Parathyroid adenoma (tissue), 2 donors: ENCODE measurements around the gene USP7.
"Not testable (repeated sequence)": the region's sequence is repeated elsewhere in the genome, so short reads cannot be mapped to it uniquely, and the experiment has no call there.

Experiments used
- H2AFZ ChIP-seq: fragments of 300-600 bp; sonication (generic); one replicate; pipeline ENCODE4 v1.7.0; 2017; ENCODE audit warnings: antibody characterized with exemption, mild to moderate bottlenecking
- H3K27ac ChIP-seq: fragments of 300-600 bp; sonication (generic); one replicate; pipeline ENCODE4 v1.7.0; 2017
- H3K27me3 ChIP-seq: fragments of 300-600 bp; sonication (generic); one replicate; pipeline ENCODE4 v1.7.0; 2017; ENCODE audit warnings: low read length; ENCODE audit not compliant: control insufficient read depth, insufficient read depth
- H3K36me3 ChIP-seq: fragments of 300-600 bp; sonication (generic); one replicate; pipeline ENCODE4 v1.7.0; 2017; ENCODE audit warnings: low read length; ENCODE audit not compliant: control insufficient read depth, insufficient read depth
- H3K4me1 ChIP-seq: fragments of 300-600 bp; sonication (generic); one replicate; pipeline ENCODE4 v1.7.0; 2017; ENCODE audit warnings: control low read depth
- H3K4me2 ChIP-seq: fragments of 300-600 bp; sonication (generic); one replicate; pipeline ENCODE4 v1.7.0; 2017; ENCODE audit warnings: low read length
- H3K4me3 ChIP-seq: fragments of 300-600 bp; sonication (generic); one replicate; pipeline ENCODE4 v1.7.0; 2017; ENCODE audit warnings: low read depth, low read length
- H3K79me2 ChIP-seq: fragments of 300-600 bp; sonication (generic); one replicate; pipeline ENCODE4 v1.7.0; 2017; ENCODE audit warnings: control low read depth
- H3K9ac ChIP-seq: fragments of 300-600 bp; sonication (generic); one replicate; pipeline ENCODE4 v1.7.0; 2017; ENCODE audit warnings: mild to moderate bottlenecking
- H3K9me3 ChIP-seq: fragments of 300-600 bp; sonication (generic); one replicate; pipeline ENCODE4 v1.7.0; 2017; ENCODE audit warnings: low read length; ENCODE audit not compliant: control insufficient read depth
- TF ChIP-seq, protein P1 (sequence below): fragments of 300-600 bp; sonication (generic); IDR thresholded peaks from one replicate; pipeline ENCODE4 v1.7.0; 2017; ENCODE audit warnings: antibody characterized with exemption, mild to moderate bottlenecking
- donor health status: primary hyperparathyroidism.

Gene USP7

DNA sequence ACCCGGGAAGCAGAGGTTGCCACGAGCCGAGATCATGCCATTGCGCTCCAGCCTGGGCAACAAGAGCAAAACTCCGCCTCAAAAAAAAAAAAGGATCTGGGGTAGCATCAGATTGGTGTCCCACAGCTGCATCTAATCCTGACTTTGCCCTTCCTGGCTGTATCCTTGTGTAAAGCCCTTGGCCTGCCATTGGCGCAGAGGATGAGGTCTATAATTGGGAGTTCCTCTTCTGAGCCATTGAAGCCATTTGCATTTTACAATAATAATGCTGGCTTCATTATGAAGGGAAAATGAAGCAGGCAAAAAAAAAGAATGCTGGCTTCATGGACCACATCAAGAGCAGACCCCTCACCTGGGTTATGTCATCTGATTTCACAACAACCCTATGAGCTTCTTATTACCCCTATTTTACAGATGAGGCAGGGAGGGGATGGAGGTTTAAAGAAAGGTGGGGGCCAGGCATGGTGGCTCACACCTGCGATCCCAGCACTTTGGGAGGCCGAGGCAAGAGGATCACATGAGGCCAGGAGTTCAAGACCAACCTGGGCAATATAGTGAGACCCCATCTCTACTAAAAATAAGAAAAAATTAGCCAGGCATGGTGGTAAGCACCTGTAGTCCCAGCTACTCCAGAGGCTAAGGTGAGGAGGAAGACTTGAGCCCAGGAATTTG is 82.7 kb downstream of the USP7 start:
- TF ChIP-seq, protein P1, sequence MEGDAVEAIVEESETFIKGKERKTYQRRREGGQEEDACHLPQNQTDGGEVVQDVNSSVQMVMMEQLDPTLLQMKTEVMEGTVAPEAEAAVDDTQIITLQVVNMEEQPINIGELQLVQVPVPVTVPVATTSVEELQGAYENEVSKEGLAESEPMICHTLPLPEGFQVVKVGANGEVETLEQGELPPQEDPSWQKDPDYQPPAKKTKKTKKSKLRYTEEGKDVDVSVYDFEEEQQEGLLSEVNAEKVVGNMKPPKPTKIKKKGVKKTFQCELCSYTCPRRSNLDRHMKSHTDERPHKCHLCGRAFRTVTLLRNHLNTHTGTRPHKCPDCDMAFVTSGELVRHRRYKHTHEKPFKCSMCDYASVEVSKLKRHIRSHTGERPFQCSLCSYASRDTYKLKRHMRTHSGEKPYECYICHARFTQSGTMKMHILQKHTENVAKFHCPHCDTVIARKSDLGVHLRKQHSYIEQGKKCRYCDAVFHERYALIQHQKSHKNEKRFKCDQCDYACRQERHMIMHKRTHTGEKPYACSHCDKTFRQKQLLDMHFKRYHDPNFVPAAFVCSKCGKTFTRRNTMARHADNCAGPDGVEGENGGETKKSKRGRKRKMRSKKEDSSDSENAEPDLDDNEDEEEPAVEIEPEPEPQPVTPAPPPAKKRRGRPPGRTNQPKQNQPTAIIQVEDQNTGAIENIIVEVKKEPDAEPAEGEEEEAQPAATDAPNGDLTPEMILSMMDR: no peak
- Histone ChIP-seq H3K4me1 (no peaks in the 10 kb centered on the region), H3K27ac (no peak overlapping the region), H3K9ac (no peak overlapping the region), H3K4me3 (no peak overlapping the region), H3K36me3 (no peaks in the 10 kb centered on the region), H3K9me3 (no peaks in the 10 kb centered on the region), H3K79me2 (no peaks in the 10 kb centered on the region), H3K4me2 (no peak overlapping the region), H3K27me3 (no peaks in the 10 kb centered on the region), H2AFZ (no peak overlapping the region)

DNA sequence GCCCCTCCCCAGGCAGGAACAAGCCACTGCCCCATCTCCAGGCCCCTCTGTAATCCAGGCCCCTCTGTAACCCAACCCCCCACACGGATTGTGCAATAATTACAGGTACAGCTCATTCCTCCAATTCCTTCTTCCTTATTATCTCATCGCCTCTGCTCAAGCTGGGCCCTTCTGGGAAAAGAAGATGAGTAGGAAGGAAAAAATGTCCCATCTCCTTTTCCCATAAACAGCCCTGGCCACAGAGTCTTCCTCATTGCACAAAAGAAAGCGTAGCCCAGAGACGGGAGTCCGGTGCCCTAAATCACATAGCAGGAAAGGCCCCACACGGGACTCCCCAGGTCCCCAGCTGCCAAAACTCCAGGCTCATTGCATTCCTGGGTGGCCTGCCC is 85.2 kb downstream of the USP7 start:
- no peak overlapping the region for H2AFZ ChIP-seq
- no peak overlapping the region for H3K9ac ChIP-seq
- no peak overlapping the region for H3K27ac ChIP-seq
- no peaks in the 10 kb centered on the region for H3K4me1 ChIP-seq
- H3K27me3 ChIP-seq: no peaks in the 10 kb centered on the region
- H3K4me2 ChIP-seq: no peak overlapping the region
- H3K79me2 ChIP-seq: no peaks in the 10 kb centered on the region
- TF ChIP-seq, protein P1: no peak
- H3K4me3 ChIP-seq: no peak overlapping the region
- H3K36me3 ChIP-seq: no peaks in the 10 kb centered on the region
- no peaks in the 10 kb centered on the region for H3K9me3 ChIP-seq

DNA sequence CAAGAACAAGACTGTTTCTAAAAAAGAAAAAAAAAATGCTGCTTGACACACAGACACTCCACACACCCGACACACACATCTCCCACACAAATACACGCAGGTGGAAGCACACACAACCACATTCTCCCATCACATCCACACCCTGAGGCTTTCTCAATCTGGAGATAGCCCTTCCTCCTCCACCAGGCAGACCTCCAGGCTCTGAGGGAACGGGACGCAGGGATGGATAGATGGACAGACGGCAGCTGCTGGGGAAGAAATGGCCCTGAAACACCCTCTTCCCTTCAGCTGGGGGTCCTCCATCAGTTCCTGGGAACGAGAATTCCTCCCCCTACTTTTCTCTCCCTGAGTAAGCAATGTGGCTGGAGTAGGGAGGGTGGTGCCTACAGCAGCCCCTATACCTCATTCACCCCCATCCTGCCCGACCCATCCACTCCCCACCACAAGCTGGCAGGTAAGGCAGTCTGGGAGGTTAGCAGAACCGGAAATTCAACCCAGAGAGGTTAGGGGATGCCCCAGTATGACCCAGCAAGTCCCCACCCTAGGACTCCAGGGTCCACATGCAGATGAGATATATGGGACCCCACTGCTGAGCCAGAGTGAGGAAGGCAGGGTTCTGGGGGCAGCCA is 85.7 kb downstream of the USP7 start:
- no peak overlapping the region for H3K4me3 ChIP-seq
- H3K4me2 ChIP-seq: no peak overlapping the region
- no peaks in the 10 kb centered on the region for H3K27me3 ChIP-seq
- no peaks in the 10 kb centered on the region for H3K36me3 ChIP-seq
- H3K9ac ChIP-seq: no peak overlapping the region
- H3K79me2 ChIP-seq: no peaks in the 10 kb centered on the region
- no peaks in the 10 kb centered on the region for H3K4me1 ChIP-seq
- no peak overlapping the region for H3K27ac ChIP-seq
- H2AFZ ChIP-seq: no peak overlapping the region
- TF ChIP-seq, protein P1: no peak
- H3K9me3 ChIP-seq: no peaks in the 10 kb centered on the region

DNA sequence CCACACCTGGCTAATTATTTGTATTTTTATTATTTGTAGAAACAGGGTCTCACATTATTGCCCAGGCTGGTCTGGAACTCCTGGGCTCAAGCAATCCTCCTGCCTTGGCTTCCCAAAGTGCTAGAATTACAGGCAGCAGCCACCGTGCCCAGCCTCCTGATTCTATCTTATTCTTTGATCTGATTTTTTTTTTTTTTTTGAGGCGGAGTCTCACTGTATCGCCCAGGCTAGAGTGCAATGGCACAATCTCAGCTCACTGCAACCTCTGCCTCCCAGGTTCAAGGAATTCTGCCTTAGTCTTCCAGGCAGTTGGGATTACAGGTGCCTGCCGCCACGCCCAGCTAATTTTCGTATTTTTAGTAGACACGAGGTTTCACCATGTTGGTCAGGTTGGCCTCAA is 88.4 kb downstream of the USP7 start:
- H3K9me3 ChIP-seq, H2AFZ ChIP-seq, H3K36me3 ChIP-seq, H3K79me2 ChIP-seq, H3K27me3 ChIP-seq, H3K9ac ChIP-seq, H3K4me1 ChIP-seq, H3K4me3 ChIP-seq, H3K27ac ChIP-seq, H3K4me2 ChIP-seq: not testable (repeated sequence)

DNA sequence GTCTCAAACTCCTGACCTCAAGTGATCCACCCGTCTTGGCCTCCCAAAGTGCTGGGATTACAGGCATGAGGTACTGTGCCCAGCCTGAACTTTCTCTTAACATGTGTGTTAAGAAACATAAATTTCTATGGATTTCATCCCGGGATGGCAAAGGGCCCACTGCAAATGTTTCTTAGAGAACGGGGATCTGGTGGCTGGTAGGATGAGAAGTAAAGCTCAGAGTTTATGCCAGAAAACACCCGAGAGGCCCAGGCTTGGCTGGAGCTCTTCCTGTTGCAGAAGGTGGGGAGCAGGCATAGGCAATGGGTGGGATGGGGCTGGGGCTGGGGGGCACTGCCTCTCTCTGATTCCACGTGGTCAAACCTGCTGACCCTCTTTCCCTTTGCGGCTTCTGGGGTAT is 89.3 kb downstream of the USP7 start:
- Histone ChIP-seq H2AFZ (no peak overlapping the region), H3K9me3 (no peaks in the 10 kb centered on the region), H3K36me3 (no peaks in the 10 kb centered on the region), H3K27ac (no peak overlapping the region), H3K79me2 (no peaks in the 10 kb centered on the region), H3K4me3 (no peak overlapping the region), H3K9ac (no peak overlapping the region), H3K27me3 (no peaks in the 10 kb centered on the region), H3K4me2 (no peak overlapping the region), H3K4me1 (no peaks in the 10 kb centered on the region)
- TF ChIP-seq, protein P1: no peak

DNA sequence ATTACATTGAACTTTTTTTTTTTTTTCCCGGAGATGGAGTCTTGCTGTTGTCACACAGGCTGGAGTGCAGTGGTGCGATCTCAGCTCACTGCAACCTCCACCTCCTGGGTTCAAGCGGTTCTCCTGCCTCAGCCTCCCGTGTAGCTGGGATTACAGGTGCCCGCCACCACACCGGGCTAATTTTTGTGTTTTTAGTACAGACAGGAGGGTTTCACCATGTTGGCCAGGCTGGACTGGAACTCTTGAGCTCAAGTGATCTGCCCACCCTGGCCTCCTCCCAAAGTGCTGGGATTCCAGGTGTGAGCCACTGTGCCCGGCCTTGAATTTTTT is 89.9 kb downstream of the USP7 start:
- not testable (repeated sequence) for H3K4me3 ChIP-seq, H3K9me3 ChIP-seq, H3K79me2 ChIP-seq, H2AFZ ChIP-seq, H3K4me2 ChIP-seq, H3K36me3 ChIP-seq, H3K4me1 ChIP-seq, H3K9ac ChIP-seq, H3K27ac ChIP-seq, H3K27me3 ChIP-seq
